Activated CD8-positive, alpha-beta T cell treated with anti-CD3 and anti-CD28 coated beads for 36 hours (primary cell): ENCODE results near the gene LRRC4C. TPM values are rescaled to one million over a fixed set of nuclear protein-coding genes. Genes with fewer than 3 reads are reported as not detected.
"Not testable (repeated sequence)": the region's sequence is repeated elsewhere in the genome, so short reads cannot be mapped to it uniquely, and the experiment has no call there.

Experiments
- ATAC-seq: fragments of 200-7000 bp; cut with Tn5 transposase; one replicate; pipeline ENCODE4 v1.10.0; 2021; ENCODE audit warnings: mild to moderate bottlenecking, moderate library complexity
- CTCF ChIA-PET: fragments of 350-600 bp; sonication (Branson Sonifier 250); formaldehyde crosslinking; loops from one replicate; lab custom pipeline; 2021; ENCODE audit warnings: antibody characterized with exemption; lab: Charles Lee
- POLR2A ChIA-PET: fragments of 350-600 bp; sonication (Branson Sonifier 250); formaldehyde crosslinking; loops from one replicate; lab custom pipeline; 2021; ENCODE audit warnings: antibody characterized with exemption; lab: Charles Lee
- DNase-seq: peaks from one replicate; pipeline ENCODE4 v3.0.0-alpha.2; 2020
- H3K27ac Mint-ChIP-seq: one replicate; pipeline ENCODE4 v1.8.0; 2021; ENCODE audit warnings: mild to moderate bottlenecking, mixed read lengths
- H3K27me3 Mint-ChIP-seq: one replicate; pipeline ENCODE4 v1.8.0; 2021; ENCODE audit warnings: mixed read lengths
- H3K36me3 Mint-ChIP-seq: one replicate; pipeline ENCODE4 v1.8.0; 2021; ENCODE audit warnings: low read depth, mixed read lengths
- H3K4me1 Mint-ChIP-seq: one replicate; pipeline ENCODE4 v1.8.0; 2021; ENCODE audit warnings: low read depth, mixed read lengths
- H3K4me3 Mint-ChIP-seq: one replicate; pipeline ENCODE4 v1.8.0; 2021; ENCODE audit warnings: mild to moderate bottlenecking, moderate library complexity, mixed read lengths
- H3K9me3 Mint-ChIP-seq: one replicate; pipeline ENCODE4 v1.8.0; 2021; ENCODE audit warnings: mixed read lengths
- CTCF ChIP-seq: fragments of 200-600 bp; IDR thresholded peaks from one replicate; pipeline ENCODE4 v1.8.0; 2022; ENCODE audit warnings: antibody characterized with exemption, mild to moderate bottlenecking
- intact Hi-C: fragments of 100-400 bp; cut with micrococcal nuclease; formaldehyde crosslinking; loops from one replicate; pipeline ENCODE4 v1.10.0; 2022
- total RNA-seq, 2 experiments: library from RNA; stranded (reverse); gene quantifications; one replicate each; pipeline ENCODE4 v1.2.3, GENCODE V29; 2021

The LRRC4C gene
- total RNA-seq, 2 experiments from 2014 or later = not detected

- Mint-ChIP-seq H3K4me1 (no peaks in the 10 kb centered on the region), H3K9me3 (peaks cover 21% of the 10 kb centered on the region), H3K36me3 (no peaks in the 10 kb centered on the region), H3K27ac (no peak overlapping the region), H3K4me3 (no peak overlapping the region), H3K27me3 (no peaks in the 10 kb centered on the region)
- no peak for TF ChIP-seq CTCF
- DNase-seq = no peak
- ChIA-PET CTCF (no interaction called here), POLR2A (no interaction called here)
- no peak for ATAC-seq
- intact Hi-C loops = no loop called here
Observed at GRCh38 chr11:40537734-40538133, 921.7 kb downstream of the LRRC4C start.

GRCh38 chr11:40522080-40522479, 937.4 kb downstream of the LRRC4C start:
- H3K4me3 Mint-ChIP-seq, CTCF ChIA-PET, H3K4me1 Mint-ChIP-seq: not testable (repeated sequence)

GRCh38 chr11:40517122-40517521, 942.3 kb downstream of the LRRC4C start:
- H3K9me3 Mint-ChIP-seq = peaks cover 14% of the 10 kb centered on the region
- ATAC-seq (no peak), DNase-seq (no peak)
- CTCF ChIA-PET = no interaction called here
- H3K36me3 Mint-ChIP-seq = no peaks in the 10 kb centered on the region
- H3K27me3 Mint-ChIP-seq = no peaks in the 10 kb centered on the region
- no peak for TF ChIP-seq CTCF
- POLR2A ChIA-PET = no interaction called here
- H3K4me3 Mint-ChIP-seq = no peak overlapping the region
- intact Hi-C loops = no loop called here
- H3K27ac Mint-ChIP-seq = no peak overlapping the region
- no peaks in the 10 kb centered on the region for H3K4me1 Mint-ChIP-seq

More at GRCh38 chr11:40522080-40522479, 937.4 kb downstream of the LRRC4C start:
- H3K27ac Mint-ChIP-seq, ATAC-seq, H3K36me3 Mint-ChIP-seq, intact Hi-C loops, H3K27me3 Mint-ChIP-seq, DNase-seq, POLR2A ChIA-PET: not testable (repeated sequence)
- peaks cover 13% of the 10 kb centered on the region for H3K9me3 Mint-ChIP-seq

GRCh38 chr11:40514124-40514523, 945.3 kb downstream of the LRRC4C start:
- POLR2A ChIA-PET = interaction anchor here (0.6 kb wide), 1 partner anchor 35 kb away, joined by 3 read pairs; no protein-coding TSS in a partner anchor
- CTCF ChIA-PET = no interaction called here
- no peak for ATAC-seq
- TF ChIP-seq CTCF = no peak
- no peak for DNase-seq
- Mint-ChIP-seq H3K4me1 (no peaks in the 10 kb centered on the region), H3K4me3 (no peak overlapping the region), H3K36me3 (no peaks in the 10 kb centered on the region), H3K27ac (no peak overlapping the region), H3K9me3 (peaks cover 13% of the 10 kb centered on the region), H3K27me3 (no peaks in the 10 kb centered on the region)
- intact Hi-C loops = no loop called here

GRCh38 chr11:40513281-40513680, 946.2 kb downstream of the LRRC4C start:
- H3K27ac Mint-ChIP-seq = no peak overlapping the region
- TF ChIP-seq CTCF = no peak
- no peaks in the 10 kb centered on the region for H3K4me1 Mint-ChIP-seq
- H3K4me3 Mint-ChIP-seq = no peak overlapping the region
- H3K9me3 Mint-ChIP-seq = peaks cover 14% of the 10 kb centered on the region
- POLR2A ChIA-PET = no interaction called here
- H3K36me3 Mint-ChIP-seq = no peaks in the 10 kb centered on the region
- H3K27me3 Mint-ChIP-seq = no peaks in the 10 kb centered on the region
- intact Hi-C loops = no loop called here
- CTCF ChIA-PET = no interaction called here
- ATAC-seq (no peak), DNase-seq (no peak)

- peaks cover 10% of the 10 kb centered on the region for H3K9me3 Mint-ChIP-seq
- CTCF ChIA-PET = no interaction called here
- no peak overlapping the region for H3K27ac Mint-ChIP-seq
- POLR2A ChIA-PET = no interaction called here
- H3K27me3 Mint-ChIP-seq = no peaks in the 10 kb centered on the region
- no peaks in the 10 kb centered on the region for H3K36me3 Mint-ChIP-seq
- intact Hi-C loops = no loop called here
- no peaks in the 10 kb centered on the region for H3K4me1 Mint-ChIP-seq
- DNase-seq = no peak
- TF ChIP-seq CTCF = no peak
- no peak for ATAC-seq
- H3K4me3 Mint-ChIP-seq = no peak overlapping the region
Observed at GRCh38 chr11:40508303-40508702, 951.1 kb downstream of the LRRC4C start.
